A673 (cell line): ENCODE data around the gene NAT9.

ENCODE experiments used
- CTCF ChIP-seq: fragments of 300-800, 200-600 bp; sonication (generic); conservative IDR thresholded peaks from 2 replicates; pipeline ENCODE4 v1.5.1; 2017; ENCODE audit warnings: low read depth, mild to moderate bottlenecking, antibody characterized with exemption, low read length, moderate library complexity, mixed read lengths
- EZH2 ChIP-seq: fragments of 200-600 bp; sonication (generic); IDR thresholded peaks from 2 replicates; pipeline ENCODE4 v1.6.1; 2017; ENCODE audit warnings: borderline replicate concordance, low read depth, mild to moderate bottlenecking, mixed read lengths, antibody characterized with exemption, low read length; ENCODE audit not compliant: poor library complexity, severe bottlenecking

GRCh38 chr17:74805591-74805991, 29.4 kb upstream of the NAT9 start:
- no peak for TF ChIP-seq CTCF
- no peak for TF ChIP-seq EZH2
